Skeletal muscle tissue (tissue), 4 donors: ENCODE data around the gene PPP1R36. TPM values are rescaled to one million over a fixed set of nuclear protein-coding genes. Genes with fewer than 3 reads are reported as not detected.
"Not testable (repeated sequence)": the region's sequence is repeated elsewhere in the genome, so short reads cannot be mapped to it uniquely, and the experiment has no call there.

Source experiments
- H3K27ac ChIP-seq: one replicate; pipeline ENCODE4 v1.7.0; 2013; ENCODE audit warnings: mild to moderate bottlenecking, low read depth, low read length, inconsistent platforms
- H3K27me3 ChIP-seq, 3 donors: one replicate each; pipeline ENCODE4 v1.7.0; 2013; ENCODE audit warnings: low read length in 3 of 3; ENCODE audit not compliant: control insufficient read depth in 3 of 3, insufficient read depth in 3 of 3
- H3K36me3 ChIP-seq, 3 donors: one replicate each; pipeline ENCODE4 v1.7.0; 2013; ENCODE audit warnings: low read length in 3 of 3; ENCODE audit not compliant: control insufficient read depth in 3 of 3, insufficient read depth in 3 of 3
- H3K4me1 ChIP-seq, 3 donors: one replicate each; pipeline ENCODE4 v1.7.0; 2013; ENCODE audit warnings: low read length in 3 of 3, mild to moderate bottlenecking in 3 of 3; ENCODE audit not compliant: control insufficient read depth in 3 of 3, insufficient read depth in 3 of 3
- H3K4me3 ChIP-seq, 3 donors: one replicate each; pipeline ENCODE4 v1.7.0; 2013; ENCODE audit warnings: low read length in 3 of 3
- H3K9ac ChIP-seq, 3 donors: one replicate each; pipeline ENCODE4 v1.7.0; 2013; ENCODE audit warnings: low read length in 3 of 3, mild to moderate bottlenecking in 3 of 3, moderate library complexity in 2 of 3, low read depth in 1 of 3
- H3K9me3 ChIP-seq, 3 donors: one replicate each; pipeline ENCODE4 v1.7.0; 2013; ENCODE audit warnings: low read length in 3 of 3; ENCODE audit not compliant: control insufficient read depth in 3 of 3
- total RNA-seq: library from RNA; depleted of rRNA; stranded (reverse); fragments of >200 nt; gene quantifications from one replicate; pipeline ENCODE4 v1.2.3, GENCODE V29; 2014
- donor health status: Osteomylitis.

The PPP1R36 gene
- total RNA-seq, 1 donor from 2014 or later, result 0.52 TPM

DNA sequence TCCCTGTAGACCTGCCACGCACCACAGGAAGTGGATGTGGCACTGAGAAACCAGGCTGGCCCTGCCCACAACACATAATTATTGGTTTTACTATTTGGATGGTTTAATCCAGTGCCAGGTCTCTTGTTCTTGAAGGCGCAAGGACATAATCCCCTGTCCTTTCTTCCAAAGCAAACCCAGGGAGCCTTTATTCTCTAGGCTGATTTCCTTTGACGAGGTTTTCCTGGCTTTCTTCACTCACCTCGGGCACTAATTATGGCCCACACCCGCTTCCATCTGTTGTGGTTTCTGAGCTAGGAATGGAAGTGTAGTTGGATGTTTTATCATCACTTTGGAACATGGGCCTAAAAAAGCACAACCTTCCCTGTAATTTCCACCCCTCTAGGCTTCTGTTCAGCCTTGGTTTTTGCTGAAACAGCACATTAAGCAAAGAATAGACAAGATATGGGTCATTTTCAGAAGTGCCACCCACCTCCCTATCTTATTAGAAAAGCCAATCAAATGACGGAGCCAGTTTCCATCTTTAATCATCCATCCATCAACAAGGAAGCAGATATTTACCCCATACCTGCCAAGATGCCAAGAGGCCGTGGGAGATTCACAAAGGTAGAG, 73.9 kb downstream of the PPP1R36 start:
- Histone ChIP-seq H3K27me3 (no peaks in the 10 kb centered on the region), H3K36me3 (no peaks in the 10 kb centered on the region), H3K4me1 (no peaks in the 10 kb centered on the region), H3K27ac (no peak overlapping the region), H3K4me3 (no peak overlapping the region), H3K9me3 (no peaks in the 10 kb centered on the region), H3K9ac (no peak overlapping the region)

DNA sequence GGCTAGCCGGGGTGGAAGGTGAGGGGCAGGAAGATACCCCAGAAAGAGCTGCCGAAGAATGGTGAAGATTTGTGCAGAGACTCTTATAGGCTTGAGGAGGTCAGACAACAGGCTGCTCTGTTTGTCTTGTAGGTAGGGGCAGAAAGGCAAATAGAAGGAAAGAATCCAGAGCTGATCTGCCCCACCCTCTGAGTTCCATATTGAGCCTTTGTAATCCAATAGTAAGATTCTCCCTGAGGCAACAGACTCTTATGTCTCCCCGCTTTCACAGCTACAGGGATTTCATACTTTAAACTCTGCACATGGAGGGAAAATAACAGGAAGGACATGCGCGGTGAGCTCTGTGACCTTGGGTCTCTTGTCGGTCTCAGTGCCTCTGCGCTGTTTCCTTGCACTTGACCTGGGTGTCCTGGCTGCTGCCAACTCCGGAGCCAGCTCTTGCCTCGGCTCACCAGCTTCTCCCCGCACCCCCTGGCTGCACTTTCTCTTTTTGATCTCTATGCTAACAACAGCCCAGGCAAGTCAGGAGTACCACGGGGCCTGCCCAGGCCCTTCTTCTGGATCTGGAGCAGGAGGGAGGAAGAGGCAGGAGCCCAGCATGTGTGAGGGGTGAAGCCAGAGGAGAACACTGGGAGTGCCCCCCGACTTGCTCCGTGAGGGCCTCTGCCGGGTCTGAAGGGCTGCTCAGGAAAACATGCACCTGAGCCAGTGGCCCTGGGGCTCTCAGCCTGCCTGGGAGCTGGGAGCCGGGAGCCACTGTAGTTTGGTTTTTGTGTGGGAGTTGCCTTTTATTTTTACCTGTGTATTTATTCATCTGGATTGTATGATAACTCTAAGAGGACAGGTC, 75.8 kb downstream of the PPP1R36 start:
- no peak overlapping the region for H3K27ac ChIP-seq
- H3K27me3 ChIP-seq, result no peaks in the 10 kb centered on the region

DNA sequence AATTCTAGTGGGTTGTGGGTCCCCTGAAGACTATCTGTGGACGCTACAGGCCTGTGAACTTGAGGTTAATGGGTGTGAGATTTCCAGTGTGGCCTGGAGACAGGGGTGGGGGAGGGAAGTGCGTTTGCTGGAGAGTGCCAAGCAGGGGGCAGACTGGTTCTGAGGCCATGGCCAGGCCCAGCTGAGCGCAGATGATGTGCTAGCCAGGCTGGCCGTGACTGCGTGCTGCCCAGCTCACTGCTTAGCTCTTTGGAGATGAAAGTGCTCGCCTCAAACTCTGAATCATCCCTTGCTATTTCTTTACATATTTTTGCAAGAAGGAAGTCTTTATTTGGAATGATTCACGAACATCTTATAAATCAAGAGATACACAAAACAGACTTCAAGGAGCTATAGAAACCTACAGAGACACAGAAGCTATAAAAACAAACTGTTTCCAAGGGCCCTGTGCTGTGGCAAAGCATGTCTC, 79.2 kb downstream of the PPP1R36 start:
- Histone ChIP-seq H3K36me3 (no peaks in the 10 kb centered on the region), H3K27ac (no peak overlapping the region), H3K9ac (no peak overlapping the region), H3K9me3 (no peaks in the 10 kb centered on the region), H3K27me3 (no peaks in the 10 kb centered on the region), H3K4me3 (no peak overlapping the region), H3K4me1 (peaks cover 0 to 2% (median 0%) of the 10 kb centered on the region in 3 donors)

More for the DNA sequence above, 75.8 kb downstream of the PPP1R36 start:
- peak overlapping the region in 1 of 3 donors; percentile 25 for H3K9ac ChIP-seq
- no peak overlapping the region for H3K4me3 ChIP-seq
- no peaks in the 10 kb centered on the region for H3K36me3 ChIP-seq
- no peaks in the 10 kb centered on the region for H3K9me3 ChIP-seq
- H3K4me1 ChIP-seq, result no peaks in the 10 kb centered on the region

DNA sequence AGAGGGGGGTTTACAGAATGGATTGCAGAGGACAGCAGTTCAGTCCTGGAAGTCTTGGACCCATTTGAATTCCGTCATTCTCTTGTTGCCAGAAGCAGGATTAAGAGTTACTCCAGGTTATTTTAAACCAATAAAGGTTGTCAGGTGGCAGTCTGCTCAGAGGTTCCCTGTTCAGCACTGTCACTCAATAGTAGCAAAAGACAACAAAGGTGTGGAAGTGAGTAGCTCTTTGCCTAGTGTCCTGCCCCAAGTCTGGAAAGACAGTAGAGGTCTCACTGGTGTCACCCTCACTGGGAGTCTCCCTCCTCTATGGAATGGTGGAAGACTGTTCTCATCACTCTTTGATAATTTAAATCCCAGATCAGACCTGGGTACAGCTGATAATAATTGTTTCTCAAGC, 81.0 kb downstream of the PPP1R36 start:
- Histone ChIP-seq H3K9me3 (no peaks in the 10 kb centered on the region), H3K27ac (no peak overlapping the region), H3K27me3 (no peaks in the 10 kb centered on the region), H3K4me3 (no peak overlapping the region), H3K36me3 (no peaks in the 10 kb centered on the region), H3K9ac (no peak overlapping the region), H3K4me1 (peaks cover 0 to 2% (median 0%) of the 10 kb centered on the region in 3 donors)

DNA sequence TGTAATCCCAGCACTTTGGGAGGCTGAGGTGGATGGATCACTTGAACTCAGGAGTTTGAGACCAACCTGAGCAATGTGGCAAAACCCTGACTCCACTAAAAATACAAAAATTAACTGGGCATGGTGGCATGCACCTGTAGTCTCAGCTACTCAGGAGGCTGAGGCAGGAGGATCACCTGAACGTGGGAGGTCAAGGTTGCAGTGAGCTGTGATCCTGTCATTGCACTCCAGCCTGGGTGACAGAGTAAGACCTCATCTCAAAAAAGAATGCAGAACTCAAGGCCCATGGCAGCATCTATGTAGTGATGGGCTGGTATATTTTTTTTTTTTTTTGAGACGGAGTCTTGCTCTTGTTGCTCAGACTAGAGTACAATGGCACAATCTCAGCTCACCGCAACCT, 81.5 kb downstream of the PPP1R36 start:
- not testable (repeated sequence) for H3K27me3 ChIP-seq, H3K36me3 ChIP-seq, H3K4me1 ChIP-seq, H3K27ac ChIP-seq, H3K9ac ChIP-seq, H3K4me3 ChIP-seq, H3K9me3 ChIP-seq

DNA sequence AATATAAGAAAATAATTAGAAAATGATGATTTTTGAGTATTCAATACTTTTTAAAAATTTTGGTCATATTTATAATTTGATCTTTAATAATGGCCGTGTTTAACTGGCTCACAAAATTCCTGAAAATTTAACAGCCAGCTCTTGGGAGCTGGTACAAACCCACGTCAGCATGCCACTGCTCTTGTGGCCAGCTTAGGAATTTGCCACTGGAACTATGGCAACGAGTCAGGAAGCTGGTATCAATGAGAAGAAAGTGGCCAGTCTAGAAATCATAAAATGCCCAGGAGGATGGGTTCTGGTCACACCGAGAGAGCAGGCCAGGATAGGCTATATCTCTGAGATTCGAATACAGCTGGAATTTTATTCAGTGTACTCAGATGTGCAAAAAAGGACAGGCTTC, 82.3 kb downstream of the PPP1R36 start:
- H3K9me3 ChIP-seq, result no peaks in the 10 kb centered on the region
- peaks cover 0 to 2% (median 0%) of the 10 kb centered on the region in 3 donors for H3K4me1 ChIP-seq
- H3K9ac ChIP-seq, result no peak overlapping the region
- H3K4me3 ChIP-seq, result no peak overlapping the region
- no peaks in the 10 kb centered on the region for H3K27me3 ChIP-seq
- no peaks in the 10 kb centered on the region for H3K36me3 ChIP-seq
- no peak overlapping the region for H3K27ac ChIP-seq

DNA sequence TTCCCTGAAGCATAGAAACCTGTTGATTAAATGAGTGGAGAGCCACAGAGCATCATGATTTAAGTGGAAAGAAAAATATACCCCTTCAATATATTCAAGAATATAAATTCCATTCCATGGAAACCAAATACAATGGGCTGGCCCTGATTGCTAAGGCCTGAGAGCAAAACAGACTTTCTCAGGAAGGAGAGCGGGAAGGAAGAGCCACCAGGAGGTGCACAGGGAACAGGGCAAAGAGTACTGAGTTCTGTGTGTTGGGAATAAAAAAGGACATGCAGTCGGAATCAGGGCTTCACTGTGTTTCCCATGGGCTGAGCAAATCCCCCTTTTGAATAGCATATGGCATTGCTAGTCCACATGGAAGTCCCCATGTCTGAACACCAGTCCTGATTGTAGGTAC, 84.8 kb downstream of the PPP1R36 start:
- Histone ChIP-seq H3K27ac (no peak overlapping the region), H3K36me3 (no peaks in the 10 kb centered on the region), H3K4me3 (no peak overlapping the region), H3K9me3 (no peaks in the 10 kb centered on the region), H3K4me1 (peaks cover 0 to 2% (median 0%) of the 10 kb centered on the region in 3 donors), H3K27me3 (no peaks in the 10 kb centered on the region), H3K9ac (no peak overlapping the region)

DNA sequence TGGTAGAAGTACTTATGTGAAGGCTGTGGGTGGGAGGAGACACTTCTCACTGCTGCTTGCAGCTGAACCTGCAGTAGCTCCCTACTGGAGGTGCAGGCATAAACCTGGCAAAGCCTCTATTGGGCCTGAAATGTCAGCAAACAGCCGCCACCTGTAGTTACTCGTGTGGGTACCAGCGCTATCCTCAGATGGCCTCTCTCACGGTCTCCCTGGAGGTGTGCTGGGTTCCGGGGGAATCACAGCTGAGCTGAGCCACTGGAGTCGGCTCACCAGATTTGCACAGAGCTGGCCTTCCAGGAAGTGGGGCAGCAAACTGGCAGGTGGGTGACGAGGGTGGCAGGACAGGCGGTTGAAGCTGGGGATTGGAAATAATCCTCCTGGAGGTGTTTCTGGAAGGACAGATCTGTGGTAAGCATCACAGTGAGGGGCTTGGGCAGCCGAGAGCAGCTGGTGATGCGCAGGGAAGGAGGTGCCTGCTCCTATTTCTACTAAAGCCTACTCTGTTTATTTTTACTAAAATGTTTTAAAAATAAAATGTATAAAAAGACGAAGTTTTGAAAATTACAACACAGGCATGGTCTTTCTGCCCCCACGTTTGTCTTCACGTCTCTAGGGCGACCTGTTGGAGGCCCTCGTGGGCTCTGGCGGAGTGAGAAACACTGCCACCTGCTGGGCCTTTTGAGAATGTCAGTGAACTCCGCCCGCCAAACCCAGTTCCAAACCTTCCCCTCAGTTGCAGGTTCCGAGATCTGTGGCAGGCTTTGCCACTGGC, 86.6 kb downstream of the PPP1R36 start:
- Histone ChIP-seq H3K27me3 (no peaks in the 10 kb centered on the region), H3K9ac (no peak overlapping the region), H3K27ac (no peak overlapping the region), H3K4me3 (no peak overlapping the region), H3K9me3 (no peaks in the 10 kb centered on the region), H3K36me3 (no peaks in the 10 kb centered on the region), H3K4me1 (no peaks in the 10 kb centered on the region)

DNA sequence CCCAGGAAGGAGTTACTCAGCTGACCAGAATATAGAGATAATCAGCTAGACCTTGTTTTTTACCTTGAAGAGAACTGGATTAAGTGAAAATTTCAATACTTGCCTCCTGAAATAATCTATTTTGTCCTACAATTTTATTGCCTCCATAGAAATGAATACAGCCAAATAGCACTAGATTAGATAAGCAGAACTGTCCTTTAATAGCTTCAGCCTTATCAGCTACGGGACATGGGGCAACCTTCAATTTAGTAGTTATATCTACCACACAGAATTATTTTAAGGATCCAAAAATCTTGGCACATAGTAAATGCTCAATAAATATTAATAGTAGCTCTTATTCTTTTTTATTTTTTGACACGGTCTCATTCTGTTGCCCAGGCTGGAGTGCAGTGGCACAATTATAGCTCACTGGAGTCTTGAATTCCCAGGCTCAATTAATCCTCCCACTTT, 87.2 kb downstream of the PPP1R36 start:
- Histone ChIP-seq H3K9ac (no peak overlapping the region), H3K27ac (no peak overlapping the region), H3K4me3 (no peak overlapping the region), H3K4me1 (no peaks in the 10 kb centered on the region), H3K9me3 (no peaks in the 10 kb centered on the region), H3K36me3 (no peaks in the 10 kb centered on the region), H3K27me3 (no peaks in the 10 kb centered on the region)
